HepG2 (cell line): ENCODE data around the gene FAM118B. TPM values are rescaled to one million over a fixed set of nuclear protein-coding genes. Genes with fewer than 3 reads are reported as not detected.

ENCODE experiments used
- BCL6 ChIP-seq: IDR thresholded peaks from 2 replicates; pipeline ENCODE4 v1.6.1; 2016; ENCODE audit warnings: missing genetic modification reagents, missing compliant biosample characterization
- CHCHD3 ChIP-seq: sonication (generic); formaldehyde crosslinking; IDR thresholded peaks from 2 replicates; pipeline ENCODE4 v1.8.0; 2022; ENCODE audit warnings: mild to moderate bottlenecking, missing genetic modification reagents, moderate library complexity
- ESRRA ChIP-seq: sonication (generic); formaldehyde crosslinking; IDR thresholded peaks from 2 replicates; pipeline ENCODE4 v1.5.1; 2020; ENCODE audit warnings: mild to moderate bottlenecking, low read depth, missing genetic modification reagents
- FOXP4 ChIP-seq: sonication (generic); formaldehyde crosslinking; IDR thresholded peaks from 2 replicates; pipeline ENCODE4 v1.4.0; 2020; ENCODE audit warnings: missing genetic modification reagents
- KDM6A ChIP-seq: IDR thresholded peaks from 2 replicates; pipeline ENCODE4 v1.6.1; 2016; ENCODE audit warnings: low read depth
- MEIS2 ChIP-seq: sonication (generic); formaldehyde crosslinking; IDR thresholded peaks from 2 replicates; pipeline ENCODE4 v1.9.0; 2021; ENCODE audit warnings: mild to moderate bottlenecking, missing genetic modification reagents
- NFATC3 ChIP-seq: sonication (generic); formaldehyde crosslinking; IDR thresholded peaks from 2 replicates; pipeline ENCODE4 v1.5.1; 2020; ENCODE audit warnings: mild to moderate bottlenecking, missing genetic modification reagents
- PAXIP1 ChIP-seq: sonication (generic); formaldehyde crosslinking; conservative IDR thresholded peaks from 2 replicates; pipeline ENCODE4 v1.4.0; 2020; ENCODE audit warnings: mild to moderate bottlenecking, missing genetic modification reagents, moderate library complexity
- PHF21A ChIP-seq: sonication (generic); formaldehyde crosslinking; IDR thresholded peaks from 2 replicates; pipeline ENCODE4 v1.5.0; 2020; ENCODE audit warnings: mild to moderate bottlenecking, missing genetic modification reagents
- RBM39 ChIP-seq: fragments of 200-400 bp; formaldehyde crosslinking; IDR thresholded peaks from one replicate; pipeline ENCODE4 v1.6.1; 2018; ENCODE audit warnings: antibody characterized with exemption, mild to moderate bottlenecking, low read depth, low read length; ENCODE audit not compliant: poor library complexity, severe bottlenecking
- SP1 ChIP-seq, 2 experiments: fragments of 450-650 bp in 1 of 2; sonication (generic) in 1 of 2; formaldehyde crosslinking in 1 of 2; IDR thresholded peaks; 2 replicates each; pipeline versions ENCODE4 v1.4.0 to v1.6.1; 2016 to 2020; ENCODE audit warnings: missing genetic modification reagents in 1 of 2
- SP2 ChIP-seq: sonication (generic); formaldehyde crosslinking; IDR thresholded peaks from 2 replicates; pipeline ENCODE4 v1.5.1; 2020; ENCODE audit warnings: mild to moderate bottlenecking, missing genetic modification reagents
- TFAP4 ChIP-seq: sonication (generic); IDR thresholded peaks from 2 replicates; pipeline ENCODE4 v1.6.1; 2016; ENCODE audit warnings: low read depth, borderline replicate concordance
- THRA ChIP-seq: sonication (generic); formaldehyde crosslinking; IDR thresholded peaks from 2 replicates; pipeline ENCODE4 v1.4.0; 2020; ENCODE audit warnings: missing genetic modification reagents, borderline replicate concordance
- ZBTB26 ChIP-seq: IDR thresholded peaks from 2 replicates; pipeline ENCODE4 v1.6.1; 2016; ENCODE audit warnings: missing compliant biosample characterization, missing genetic modification reagents, borderline replicate concordance
- ZFP36L1 ChIP-seq: sonication (generic); formaldehyde crosslinking; IDR thresholded peaks from 2 replicates; pipeline ENCODE4 v1.8.0; 2022; ENCODE audit warnings: mild to moderate bottlenecking, missing genetic modification reagents, moderate library complexity
- ZFX ChIP-seq: sonication (generic); formaldehyde crosslinking; IDR thresholded peaks from 2 replicates; pipeline ENCODE4 v1.4.0; 2020; ENCODE audit warnings: mild to moderate bottlenecking, low read depth, missing genetic modification reagents, moderate library complexity
- ZNF30 ChIP-seq: sonication (generic); formaldehyde crosslinking; IDR thresholded peaks from 2 replicates; pipeline ENCODE4 v1.5.0; 2020; ENCODE audit warnings: mild to moderate bottlenecking, missing genetic modification reagents
- ZSCAN25 ChIP-seq: sonication (generic); formaldehyde crosslinking; IDR thresholded peaks from 2 replicates; pipeline ENCODE4 v1.8.0; 2022; ENCODE audit warnings: mild to moderate bottlenecking, missing genetic modification reagents
- ZSCAN31 ChIP-seq: sonication (generic); formaldehyde crosslinking; IDR thresholded peaks from 2 replicates; pipeline ENCODE4 v1.5.0; 2020; ENCODE audit warnings: low read depth, mild to moderate bottlenecking, missing genetic modification reagents
- polyA plus RNA-seq, 8 experiments: library from polyadenylated mRNA; depleted of rRNA in 3 of 8; stranded (reverse) in 7 of 8; unstranded in 1 of 8; fragments of >200 nt; fragmentation: Illumina TruSeq in 4 of 8; extraction: Trizol in 4 of 8; gene quantifications; 2 replicates each; pipeline versions ENCODE4 v1.2.1 to v1.2.3, GENCODE V29; 2011 to 2016; ENCODE audit warnings: low read depth in 4 of 8, missing spikeins in 1 of 8, mixed read lengths in 1 of 8; ENCODE audit not compliant: insufficient read depth in 1 of 8
- total RNA-seq, 5 experiments: library from RNA; depleted of rRNA; stranded (reverse); fragments of >200 nt; fragmentation: Illumina TruSeq; extraction: Trizol; gene quantifications; 2 replicates each; pipeline ENCODE4 v1.2.3, GENCODE V29; 2016; ENCODE audit warnings: low read depth in 1 of 5

The FAM118B gene
- total and polyA plus RNA-seq, 2 of the 13 experiments (the other 11 are each of a cell fraction or from before 2014, with no cell fraction given), result 10.2 to 25.7 TPM

- TF ChIP-seq TFAP4 (peak; percentile 56; the same call in 1 of the 2 replicates), ZFP36L1 (CRISPR knock-in tag) (no peak), ZBTB26 (no peak), CHCHD3 (CRISPR knock-in tag) (no peak), SP1 (IDR thresholded peaks at IDR 0.05) (no peak), SP1 (CRISPR knock-in tag; IDR thresholded peaks at IDR 0.05) (no peak), MEIS2 (CRISPR knock-in tag) (no peak), ZSCAN25 (CRISPR knock-in tag) (peak; percentile 96), THRA (CRISPR knock-in tag) (peak; percentile 89; the same call in 1 of the 2 replicates), ZFX (peak; percentile 11; the same call in 1 of the 2 replicates), PAXIP1 (CRISPR knock-in tag) (peak; percentile 78), ESRRA (CRISPR knock-in tag) (no peak), PHF21A (0 out of 2 replicates have a peak, but pooled peaks have one; percentile 22), ZNF30 (CRISPR knock-in tag) (no peak), KDM6A (CRISPR knock-in tag) (0 out of 2 replicates have a peak, but pooled peaks have one; percentile 18), ZSCAN31 (CRISPR knock-in tag) (no peak), RBM39 (peak; percentile 67), BCL6 (CRISPR knock-in tag) (peak; percentile 80), SP2 (CRISPR knock-in tag) (no peak), NFATC3 (CRISPR knock-in tag) (no peak), FOXP4 (peak; percentile 60)
Observed at GRCh38 chr11:126193038-126193478, 18.5 kb upstream of the FAM118B start (continued).
